ENCODE data around the gene PLXND1. TPM values are rescaled to one million over a fixed set of nuclear protein-coding genes. Genes with fewer than 3 reads are reported as not detected.
"Not testable (repeated sequence)": the region's sequence is repeated elsewhere in the genome, so short reads cannot be mapped to it uniquely, and the experiment has no call there.

The PLXND1 gene
- total and polyA plus RNA-seq, 11 donors, result 40.8 to 218 (median 66.4) TPM

DNA sequence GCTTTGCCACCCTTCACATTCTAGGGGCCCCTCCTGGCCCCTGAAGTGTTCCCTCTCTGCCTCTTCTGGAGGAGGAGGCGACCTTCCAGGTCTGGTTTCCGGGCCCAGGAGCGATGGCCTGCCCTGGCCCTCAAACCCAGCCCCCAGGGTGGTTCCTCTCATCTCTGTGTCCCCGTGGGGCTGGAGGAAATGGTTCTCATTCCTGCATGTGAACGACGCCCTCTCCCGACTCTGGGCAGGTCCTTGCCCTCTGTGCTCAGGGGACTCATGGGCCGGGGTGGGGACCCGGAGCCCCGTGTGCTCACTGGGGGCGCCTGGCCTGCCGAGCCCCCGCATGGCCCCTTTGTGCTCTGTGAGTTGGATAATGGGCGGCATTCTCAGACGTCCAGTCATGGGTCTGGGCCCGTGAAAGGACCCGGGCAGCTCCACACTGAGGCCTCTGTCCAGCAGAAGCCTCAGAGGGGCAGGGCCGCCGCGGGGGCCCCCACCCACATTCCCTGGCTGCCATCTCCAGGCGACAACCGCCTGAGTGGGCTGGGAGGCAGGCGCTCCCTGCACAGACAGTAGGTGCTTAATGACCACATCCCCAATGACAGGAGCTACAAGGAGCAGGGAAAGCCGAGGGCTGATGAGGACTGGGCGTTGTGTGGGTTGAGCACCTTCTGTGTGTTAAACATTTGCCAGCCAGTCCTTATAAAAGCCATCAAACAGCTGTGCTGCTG is 5.5 kb upstream of the PLXND1 start:
- DNase-seq (peak; percentile 56 to 83 (median 70)), ATAC-seq (peak in 3 of 4 donors; percentile 30 to 51 (median 34))
- intact Hi-C loops (cut with DNase I), result no loop called here
- Histone ChIP-seq H3K4me3 (no peak overlapping the region), H3K9me3 (no peaks in the 10 kb centered on the region), H3K36me3 (no peaks in the 10 kb centered on the region), H3K27ac (peak overlapping the region; percentile 18 to 77 (median 69)), H3K4me1 (peaks cover 29 to 92% (median 80%) of the 10 kb centered on the region in 12 donors), H3K27me3 (no peaks in the 10 kb centered on the region)
- TF ChIP-seq POLR2A (IDR thresholded peaks at IDR 0.05), result no peak
- TF ChIP-seq, protein P1, sequence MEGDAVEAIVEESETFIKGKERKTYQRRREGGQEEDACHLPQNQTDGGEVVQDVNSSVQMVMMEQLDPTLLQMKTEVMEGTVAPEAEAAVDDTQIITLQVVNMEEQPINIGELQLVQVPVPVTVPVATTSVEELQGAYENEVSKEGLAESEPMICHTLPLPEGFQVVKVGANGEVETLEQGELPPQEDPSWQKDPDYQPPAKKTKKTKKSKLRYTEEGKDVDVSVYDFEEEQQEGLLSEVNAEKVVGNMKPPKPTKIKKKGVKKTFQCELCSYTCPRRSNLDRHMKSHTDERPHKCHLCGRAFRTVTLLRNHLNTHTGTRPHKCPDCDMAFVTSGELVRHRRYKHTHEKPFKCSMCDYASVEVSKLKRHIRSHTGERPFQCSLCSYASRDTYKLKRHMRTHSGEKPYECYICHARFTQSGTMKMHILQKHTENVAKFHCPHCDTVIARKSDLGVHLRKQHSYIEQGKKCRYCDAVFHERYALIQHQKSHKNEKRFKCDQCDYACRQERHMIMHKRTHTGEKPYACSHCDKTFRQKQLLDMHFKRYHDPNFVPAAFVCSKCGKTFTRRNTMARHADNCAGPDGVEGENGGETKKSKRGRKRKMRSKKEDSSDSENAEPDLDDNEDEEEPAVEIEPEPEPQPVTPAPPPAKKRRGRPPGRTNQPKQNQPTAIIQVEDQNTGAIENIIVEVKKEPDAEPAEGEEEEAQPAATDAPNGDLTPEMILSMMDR (IDR thresholded peaks at IDR 0.05), result peak in 3 of 12 donors; percentile 14 to 33 (median 23)
- WGBS, 4 donors, result 28 to 41% (median 35%) methylated on average over 13 to 25 of the region's 25 CpGs

DNA sequence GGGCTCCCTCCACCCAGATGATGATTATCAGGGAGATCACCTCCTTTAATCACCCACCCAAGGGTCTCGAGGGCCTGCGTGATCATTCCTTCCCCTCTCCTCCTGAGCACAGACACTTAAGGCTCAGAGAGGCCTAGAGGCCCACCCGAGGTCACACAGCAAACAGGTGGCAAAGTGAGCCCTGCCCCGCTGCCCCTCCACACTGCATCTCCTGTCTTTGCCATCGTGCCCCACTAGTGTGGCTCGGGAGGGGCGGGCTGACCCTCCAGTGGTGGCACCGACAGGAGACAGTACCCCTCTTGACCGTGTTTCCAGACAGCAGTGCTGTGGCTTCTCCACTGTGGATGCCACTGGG is 4.9 kb upstream of the PLXND1 start:
- intact Hi-C loops (cut with DNase I), result no loop called here
- 77 to 83% (median 82%) methylated on average over 9 of the region's 9 CpGs for WGBS, 4 donors
- no peaks in the 10 kb centered on the region for H3K36me3 ChIP-seq
- no peak overlapping the region for H3K4me3 ChIP-seq
- no peaks in the 10 kb centered on the region for H3K27me3 ChIP-seq
- TF ChIP-seq, protein P1 (IDR thresholded peaks at IDR 0.05), result no peak
- no peak for TF ChIP-seq POLR2A (IDR thresholded peaks at IDR 0.05)
- H3K9me3 ChIP-seq, result no peaks in the 10 kb centered on the region
- H3K4me1 ChIP-seq, result peaks cover 29 to 86% (median 75%) of the 10 kb centered on the region in 12 donors
- ATAC-seq (no peak), DNase-seq (peak in 1 of 5 donors; percentile 46)
- H3K27ac ChIP-seq, result peak overlapping the region; percentile 18 to 77 (median 69)

DNA sequence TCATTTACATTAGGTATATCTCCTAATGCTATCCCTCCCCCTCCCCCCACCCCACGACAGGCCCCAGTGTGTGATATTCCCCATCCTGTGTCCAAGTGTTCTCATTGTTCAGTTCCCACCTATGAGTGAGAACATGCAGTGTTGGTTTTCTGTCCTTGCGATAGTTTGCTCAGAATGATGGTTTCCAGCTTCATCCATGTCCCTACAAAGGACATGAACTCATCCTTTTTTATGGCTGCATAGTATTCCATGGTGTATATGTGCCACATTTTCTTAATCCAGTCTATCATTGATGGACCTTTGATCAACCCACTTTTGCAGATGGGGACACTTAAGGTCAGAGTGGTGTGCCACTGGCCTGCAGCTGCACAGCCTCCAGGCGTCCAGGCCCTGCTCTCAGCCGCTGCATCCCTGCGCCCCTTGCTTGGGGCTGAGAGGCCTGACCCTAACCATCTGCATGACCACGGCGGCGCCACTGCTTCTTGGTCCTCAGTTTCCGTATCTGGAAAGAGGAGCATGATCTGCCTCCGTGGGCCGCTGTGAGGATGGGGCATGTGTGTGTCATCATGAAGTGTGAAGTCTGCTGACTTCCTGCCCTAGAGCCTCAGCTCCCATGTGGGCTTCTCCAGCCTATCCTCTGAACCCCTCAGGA is 4.4 kb upstream of the PLXND1 start:
- peak in 1 of 5 donors; percentile 57 for DNase-seq
- ATAC-seq; H3K36me3 ChIP-seq; H3K9me3 ChIP-seq; H3K4me3 ChIP-seq; H3K27me3 ChIP-seq; intact Hi-C loops (cut with DNase I): not testable (repeated sequence)
- Histone ChIP-seq H3K4me1 (peaks cover 24 to 85% (median 70%) of the 10 kb centered on the region in 12 donors), H3K27ac (peak overlapping the region in 8 of 12 donors; percentile 51 to 98 (median 77))
- 79 to 92% (median 87%) methylated on average over 10 to 11 of the region's 11 CpGs for whole genome bisulfite sequencing, 4 donors

DNA sequence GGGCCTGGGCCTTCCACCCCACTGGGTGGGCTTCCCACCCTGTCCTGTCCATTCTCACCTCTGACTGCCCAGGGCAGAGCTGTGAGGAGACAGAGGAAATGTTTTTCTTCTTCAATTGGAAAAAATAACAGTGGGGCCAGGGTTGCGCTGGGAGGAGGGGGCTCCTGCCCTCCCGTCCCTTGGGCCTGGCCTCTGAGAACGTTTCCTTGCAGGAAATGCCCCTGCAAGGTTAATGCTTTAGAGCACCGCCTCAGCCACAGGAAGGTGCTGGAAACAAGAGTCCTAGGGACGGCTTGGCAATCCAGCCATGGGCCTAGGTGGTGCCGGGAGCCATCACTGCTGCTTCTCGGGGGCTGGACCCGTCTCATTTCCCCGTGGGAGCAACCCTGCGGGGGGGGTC is 3.8 kb upstream of the PLXND1 start:
- Histone ChIP-seq H3K27ac (peak overlapping the region; percentile 4 to 98 (median 92)), H3K4me3 (no peak overlapping the region), H3K9me3 (no peaks in the 10 kb centered on the region), H3K36me3 (no peaks in the 10 kb centered on the region), H3K4me1 (peaks cover 23 to 83% (median 64%) of the 10 kb centered on the region in 12 donors), H3K27me3 (peaks cover 0 to 10% (median 0%) of the 10 kb centered on the region in 9 donors)
- intact Hi-C loops (cut with DNase I), result no loop called here
- TF ChIP-seq, protein P1 (IDR thresholded peaks at IDR 0.05), result no peak
- no peak for TF ChIP-seq POLR2A (IDR thresholded peaks at IDR 0.05)
- WGBS, 4 donors, result 40 to 64% (median 49%) methylated on average over 10 of the region's 10 CpGs
- no peak for ATAC-seq
- peak in 1 of 5 donors; percentile 25 for DNase-seq
